Fibroblast of skin of back (primary cell): ENCODE data around the gene COL4A1.
A peak's percentile ranks its signal among the peaks of the same experiment; 100 is the strongest.
"Not testable (repeated sequence)": the region's sequence is repeated elsewhere in the genome, so short reads cannot be mapped to it uniquely, and the experiment has no call there.

ENCODE experiments used
- DNase-seq: peaks from one replicate; pipeline ENCODE4 v3.0.0-alpha.2; 2013

COL4A1 gene

DNA sequence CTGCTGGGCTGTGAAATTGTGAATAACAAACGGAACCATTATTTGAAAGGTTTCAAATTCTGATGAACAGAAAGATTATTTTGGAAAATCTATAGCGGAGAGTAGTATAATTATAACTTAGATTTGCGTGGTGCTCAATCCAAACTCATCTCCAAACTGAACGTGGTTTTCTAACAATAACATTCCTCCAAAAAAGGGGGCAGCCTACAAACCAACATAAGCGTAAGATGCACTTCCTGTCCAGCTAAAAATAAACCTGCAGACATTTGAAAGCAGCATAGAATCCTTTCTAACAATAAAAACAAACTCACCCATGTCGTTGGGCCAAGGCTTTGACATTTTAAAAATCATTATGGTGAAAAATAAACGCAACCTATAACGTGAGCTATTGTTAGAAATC is 178.4 kb downstream of the COL4A1 start:
- peak; percentile 53 for DNase-seq

- peak; percentile 72 for DNase-seq
Observed at GRCh38 chr13:110127986-110128511, 178.9 kb downstream of the COL4A1 start.

GRCh38 chr13:110126391-110126961 is 180.5 kb downstream of the COL4A1 start:
- peak; percentile 95 for DNase-seq

DNA sequence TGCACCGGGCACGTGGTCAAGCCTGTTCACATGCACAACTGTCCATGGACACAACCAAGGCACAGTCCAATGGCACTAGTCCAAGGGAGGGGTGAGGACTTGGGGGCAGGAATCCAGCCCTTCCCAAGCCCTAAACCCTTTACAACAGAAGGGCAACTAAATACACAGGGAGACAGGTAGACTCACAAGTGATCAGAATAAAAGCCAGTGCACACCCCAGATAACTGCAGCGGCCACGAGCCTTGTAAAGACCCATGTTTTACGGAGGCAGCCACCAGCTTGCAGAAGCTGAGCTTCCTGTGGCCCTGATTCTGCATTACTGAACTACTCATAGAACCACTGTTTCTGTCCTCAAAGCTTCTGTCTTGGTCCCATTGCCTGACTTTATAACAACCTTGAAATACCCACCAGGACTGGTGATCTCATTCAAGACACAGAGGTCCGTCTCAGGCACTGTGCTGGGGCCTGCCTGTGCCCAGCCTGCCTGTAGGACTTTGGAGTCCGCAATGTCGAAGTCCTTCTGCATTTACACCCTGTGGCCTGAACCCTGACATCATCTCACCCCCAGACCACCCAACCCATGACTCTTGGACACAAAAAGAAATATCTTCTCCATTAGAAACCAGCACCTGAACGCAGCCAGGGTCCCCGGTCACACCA is 181.2 kb downstream of the COL4A1 start:
- no peak for DNase-seq

- no peak for DNase-seq
Observed at GRCh38 chr13:110125157-110125556, 181.8 kb downstream of the COL4A1 start.

DNA sequence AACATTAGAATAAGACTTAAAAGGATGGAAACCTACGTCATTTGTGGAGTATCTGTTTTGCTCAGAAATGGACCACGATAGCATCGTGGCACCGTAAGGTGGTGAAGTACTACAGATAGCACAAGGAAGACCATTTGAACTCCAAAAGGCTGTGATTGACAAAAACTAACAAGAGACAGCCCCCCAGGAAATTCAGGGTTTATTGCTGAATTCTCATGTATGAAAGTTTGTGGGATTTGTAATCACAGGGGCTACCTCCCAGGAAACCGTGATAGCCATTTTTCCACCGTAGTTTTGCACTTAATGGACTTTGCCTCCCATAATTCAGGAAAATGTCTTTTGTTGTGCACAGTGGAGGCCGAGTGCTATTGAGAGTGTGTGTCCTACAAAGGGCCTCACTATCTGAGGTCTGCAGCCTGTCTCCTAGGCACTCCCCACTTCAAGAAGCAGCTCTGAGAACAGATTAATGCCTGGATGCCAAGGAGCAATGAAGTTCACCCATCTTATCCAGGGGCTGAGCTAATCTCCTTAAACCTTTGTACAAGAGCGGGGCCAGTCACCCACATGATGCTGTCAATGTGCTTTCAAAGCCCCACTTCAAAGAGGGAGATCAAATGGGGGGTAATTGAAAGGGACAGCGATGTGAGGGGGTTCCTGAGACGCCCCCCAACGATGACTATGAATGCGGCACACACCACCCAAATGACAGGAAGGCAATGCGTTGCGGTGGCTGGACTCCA is 182.6 kb downstream of the COL4A1 start:
- no peak for DNase-seq

DNA sequence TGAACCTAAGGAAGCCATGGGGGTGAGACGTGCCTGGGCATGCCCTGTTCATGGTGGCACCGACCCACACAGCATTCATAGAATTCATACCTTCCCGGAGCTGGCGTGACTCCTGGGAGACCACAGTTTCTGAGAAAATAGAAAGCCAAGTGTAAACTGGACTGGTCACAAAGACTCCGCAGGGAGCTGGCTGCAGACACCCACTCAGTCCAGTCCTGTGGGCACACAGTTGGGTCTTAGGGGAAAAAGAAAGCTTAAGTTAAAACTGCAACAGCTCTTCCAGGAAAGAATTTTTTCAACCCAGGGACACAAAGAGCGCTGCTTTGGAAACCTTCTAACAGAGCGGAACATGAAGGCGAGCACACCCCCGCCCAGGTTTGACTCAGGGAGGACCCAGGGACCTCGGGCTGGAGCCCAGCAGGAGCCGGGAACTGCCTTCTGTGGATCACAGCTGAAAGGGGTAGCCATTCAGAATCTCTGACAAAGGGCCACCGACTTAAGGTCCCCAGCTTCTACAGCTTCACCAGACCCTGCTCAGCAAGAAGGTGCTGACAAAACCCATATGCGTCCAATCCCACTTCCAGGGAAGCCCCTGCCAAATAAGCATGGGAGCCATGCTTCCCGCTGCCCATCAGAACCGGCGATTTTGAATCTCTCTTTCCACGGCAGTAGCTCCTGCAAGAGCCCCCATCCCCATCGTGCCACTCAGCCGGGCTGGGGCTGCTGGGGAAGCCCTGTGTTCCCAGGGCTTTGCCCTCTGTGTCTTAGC is 183.7 kb downstream of the COL4A1 start:
- no peak for DNase-seq

DNA sequence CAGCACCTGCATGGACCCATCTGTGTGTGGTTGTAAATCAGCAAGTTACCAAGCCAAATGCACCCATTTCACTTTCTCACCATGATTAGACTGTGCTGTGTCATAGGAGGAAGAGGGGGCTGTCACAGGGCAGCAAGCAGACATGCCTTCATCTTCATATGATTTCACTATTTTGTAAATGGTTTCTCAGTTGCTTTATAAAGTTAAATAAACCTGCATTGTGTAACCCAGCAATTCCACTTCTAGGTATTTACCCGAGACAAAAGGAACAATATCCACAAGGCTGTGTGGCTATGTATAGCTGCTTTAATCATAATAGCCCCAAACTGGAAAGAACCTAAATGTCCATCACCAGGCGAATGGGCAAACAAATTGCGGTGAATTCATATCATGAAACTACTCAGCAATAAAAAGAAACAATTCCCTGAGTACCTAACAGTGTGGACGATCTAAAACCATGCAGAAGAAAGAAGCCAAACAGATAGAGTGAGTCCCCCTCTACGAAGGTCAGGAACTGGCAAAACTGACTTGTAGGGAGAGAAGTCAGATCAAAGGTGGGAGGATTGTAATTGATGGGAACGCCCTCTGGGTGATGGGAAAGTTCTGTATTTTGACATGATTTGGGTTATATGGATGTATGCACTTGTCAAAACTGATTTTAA is 185.4 kb downstream of the COL4A1 start:
- DNase-seq, result no peak

GRCh38 chr13:110119935-110120905 is 186.7 kb downstream of the COL4A1 start:
- DNase-seq, result no peak

GRCh38 chr13:110118106-110118505 is 188.9 kb downstream of the COL4A1 start:
- no peak for DNase-seq

- DNase-seq, result peak; percentile 63
Observed at GRCh38 chr13:110116072-110116487, 190.9 kb downstream of the COL4A1 start.

DNA sequence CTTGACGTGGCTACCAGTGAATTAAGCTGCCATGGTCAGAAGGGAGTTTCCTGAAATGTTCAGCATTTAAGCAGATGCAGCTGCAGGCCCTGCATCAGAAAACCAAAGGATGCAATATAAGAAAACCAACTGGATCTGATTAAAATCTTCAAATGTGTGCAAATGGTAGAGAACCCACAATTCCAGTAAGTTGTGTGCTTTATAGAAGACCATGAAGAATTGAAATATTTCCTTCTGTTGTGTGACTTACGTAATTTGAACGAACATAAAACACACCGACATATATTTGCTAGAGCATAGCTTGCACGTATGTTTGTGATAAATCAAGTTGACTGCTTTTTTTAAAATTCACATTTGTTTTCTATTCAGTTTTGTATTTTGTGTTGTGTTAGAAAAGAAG is 191.4 kb downstream of the COL4A1 start:
- no peak for DNase-seq

GRCh38 chr13:110114316-110114715 is 192.6 kb downstream of the COL4A1 start:
- no peak for DNase-seq

GRCh38 chr13:110113284-110113764 is 193.6 kb downstream of the COL4A1 start:
- DNase-seq, result peak; percentile 55

- DNase-seq, result not testable (repeated sequence)
Observed at GRCh38 chr13:110112379-110112778, 194.6 kb downstream of the COL4A1 start.

- no peak for DNase-seq
Observed at GRCh38 chr13:110110783-110111182, 196.2 kb downstream of the COL4A1 start.

DNA sequence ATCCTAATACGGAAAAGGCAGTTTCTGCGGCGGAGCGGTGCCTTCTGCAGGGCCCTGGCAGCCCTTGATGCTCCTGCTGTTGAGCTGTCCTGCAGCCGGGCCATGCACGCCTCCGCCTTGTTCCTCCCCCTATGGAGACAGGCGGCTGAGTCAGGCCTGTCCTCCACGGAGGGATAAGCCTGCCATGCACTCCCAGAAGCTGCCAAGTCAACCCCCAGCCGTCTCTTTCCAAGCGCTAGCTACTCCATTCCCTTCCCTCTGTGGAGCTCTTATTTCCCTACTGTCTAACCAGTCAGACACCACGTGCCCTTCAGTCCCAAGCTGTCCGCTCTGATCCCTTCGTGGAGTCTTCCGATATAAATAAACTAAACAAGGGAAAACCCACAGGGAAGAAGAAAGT is 197.0 kb downstream of the COL4A1 start:
- peak; percentile 88 for DNase-seq

DNA sequence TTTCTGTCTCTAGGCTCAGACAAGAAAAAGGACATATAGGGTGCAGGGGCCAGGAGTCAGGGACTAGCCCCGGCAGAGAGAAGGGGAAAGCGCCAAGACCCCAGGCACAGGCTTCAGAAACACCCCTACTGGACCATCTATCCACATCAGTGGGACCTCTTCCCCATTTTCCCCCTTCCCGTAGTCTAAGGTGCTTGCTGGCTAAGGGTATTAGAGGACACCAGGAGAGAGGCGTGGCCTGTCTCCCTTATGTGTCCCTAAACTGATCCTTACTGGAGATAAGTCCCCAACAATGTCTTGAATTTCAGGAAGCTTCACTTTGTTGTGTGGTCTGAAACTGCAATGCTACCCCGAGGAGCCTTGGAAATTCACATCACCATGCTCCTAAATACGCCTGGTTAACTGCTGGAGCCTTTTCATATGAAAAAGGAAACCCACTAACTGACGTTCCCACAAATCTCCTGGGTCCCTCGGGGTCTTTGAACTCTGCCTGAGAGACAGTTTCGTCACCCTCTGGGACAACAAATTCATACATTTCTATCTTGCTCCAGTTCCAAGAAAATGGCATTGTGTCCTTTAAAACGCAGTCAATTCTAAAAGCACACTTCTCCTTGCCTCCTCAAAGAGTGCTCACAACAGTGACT is 197.7 kb downstream of the COL4A1 start:
- DNase-seq, result no peak

- peak; percentile 83 for DNase-seq
Observed at GRCh38 chr13:110108348-110109139, 198.4 kb downstream of the COL4A1 start.
